Astrocyte (in vitro differentiated cells and primary cell): ENCODE data around the gene ACACA.

ENCODE experiments used
- CTCF ChIP-seq: IDR thresholded peaks from 2 replicates; pipeline ENCODE4 v1.5.1; 2011; ENCODE audit warnings: low read depth, mild to moderate bottlenecking, inconsistent platforms, low read length, moderate library complexity; ENCODE audit not compliant: insufficient read depth
- EZH2 ChIP-seq: IDR thresholded peaks from 2 replicates; pipeline ENCODE4 v1.6.1; 2012; ENCODE audit warnings: mild to moderate bottlenecking, low read length, inconsistent platforms; ENCODE audit not compliant: insufficient read depth

GRCh38 chr17:37430051-37430627 lies 23.5 kb upstream of the ACACA start:
- TF ChIP-seq CTCF (no peak), EZH2 (no peak)
